Lung (tissue), 12 donors: ENCODE measurements around the gene TNS4. TPM values are rescaled to one million over a fixed set of nuclear protein-coding genes. Genes with fewer than 3 reads are reported as not detected.

Source experiments
- ATAC-seq: fragments of 200-7000 bp; cut with Tn5 transposase; one replicate; pipeline ENCODE4 v1.9.1; 2020; ENCODE audit warnings: moderate number of reproducible peaks; ENCODE audit not compliant: insufficient read depth, low FRiP score
- DNase-seq, 3 donors: peaks; one replicate each; pipeline ENCODE4 v3.0.0-alpha.2; 2013 to 2017
- H3K27ac ChIP-seq, 2 donors: one replicate each; pipeline ENCODE4 v1.5.1; 2013; ENCODE audit warnings: mild to moderate bottlenecking in 2 of 2, moderate library complexity in 2 of 2, control low read depth in 1 of 2, inconsistent platforms in 1 of 2, low read depth in 1 of 2, low read length in 1 of 2
- H3K27me3 ChIP-seq, 3 donors: one replicate each; pipeline ENCODE4 v1.5.1; 2013; ENCODE audit warnings: low read length in 2 of 3; ENCODE audit not compliant: control insufficient read depth in 3 of 3, insufficient read depth in 3 of 3
- H3K36me3 ChIP-seq, 4 donors: one replicate each; pipeline ENCODE4 v1.5.1; 2013; ENCODE audit warnings: low read length in 4 of 4, mild to moderate bottlenecking in 1 of 4, moderate library complexity in 1 of 4; ENCODE audit not compliant: control insufficient read depth in 4 of 4, insufficient read depth in 4 of 4
- H3K4me1 ChIP-seq, 5 donors: one replicate each; pipeline ENCODE4 v1.5.1; 2013; ENCODE audit warnings: low read length in 5 of 5, mild to moderate bottlenecking in 2 of 5, moderate library complexity in 1 of 5; ENCODE audit not compliant: control insufficient read depth in 5 of 5, insufficient read depth in 5 of 5
- H3K4me3 ChIP-seq: one replicate; pipeline ENCODE4 v1.5.1; 2013; ENCODE audit warnings: mild to moderate bottlenecking, control low read depth, moderate library complexity
- H3K9ac ChIP-seq, 2 donors: one replicate each; pipeline ENCODE4 v1.5.1; 2013; ENCODE audit warnings: low read length in 2 of 2, control low read depth in 1 of 2; ENCODE audit not compliant: insufficient read depth in 1 of 2
- H3K9me3 ChIP-seq, 4 donors: one replicate each; pipeline ENCODE4 v1.5.1; 2013; ENCODE audit warnings: low read length in 3 of 4, mild to moderate bottlenecking in 1 of 4, moderate library complexity in 1 of 4; ENCODE audit not compliant: control insufficient read depth in 4 of 4, insufficient read depth in 3 of 4
- CTCF ChIP-seq: IDR thresholded peaks from 2 replicates; pipeline ENCODE4 v1.5.1; 2012; ENCODE audit warnings: mild to moderate bottlenecking; ENCODE audit errors: control extremely low read depth, extremely low read depth
- WGBS, 2 donors: extraction: QIAGEN DNeasy Blood & Tissue Kit; methylation state at CpG; one replicate each; pipeline ENCODE4 v1.1.7; 2013; 5-methylcytosine and 5-hydroxymethylcytosine counted together
- polyA plus RNA-seq, 2 donors: library from polyadenylated mRNA; stranded (reverse); fragments of 200-250 nt; gene quantifications; one replicate each; pipeline ENCODE4 v1.2.1, GENCODE V29; 2013
- total RNA-seq, 2 donors: library from RNA; depleted of rRNA in 1 of 2; stranded (reverse); fragments of >200 nt in 1 of 2; gene quantifications; one replicate each; pipeline ENCODE4 v1.2.1, GENCODE V29; 2014 to 2021
- donor health status: control.
- donor health status: control.
- donor health status: Bipolar disorder and iron deficiency.
- donor health status: healthy.
- donor health status: DM: yes; HTN: yes; CAD: no.

Gene TNS4
- total and polyA plus RNA-seq, 4 donors = 0.17 to 6.8 (median 2.2) TPM

GRCh38 chr17:40526668-40527067 is 25.2 kb upstream of the TNS4 start:
- H3K9me3 ChIP-seq = peaks cover 0 to 3% (median 0%) of the 10 kb centered on the region in 4 donors
- H3K9ac ChIP-seq = no peak overlapping the region
- ATAC-seq (no peak), DNase-seq (no peak)
- H3K4me1 ChIP-seq = peaks cover 0 to 2% (median 0%) of the 10 kb centered on the region in 5 donors
- H3K36me3 ChIP-seq = no peaks in the 10 kb centered on the region
- WGBS, 2 donors = 67 to 74% methylated on average over 5 of the region's 5 CpGs
- TF ChIP-seq CTCF = no peak
- H3K27ac ChIP-seq = no peak overlapping the region
- no peaks in the 10 kb centered on the region for H3K27me3 ChIP-seq
- no peak overlapping the region for H3K4me3 ChIP-seq

GRCh38 chr17:40525294-40525693 is 23.9 kb upstream of the TNS4 start:
- no peak for TF ChIP-seq CTCF
- 92 to 100% methylated on average over 1 of the region's 1 CpG for WGBS, 2 donors
- no peak overlapping the region for H3K4me3 ChIP-seq

GRCh38 chr17:40524243-40524965 is 23.0 kb upstream of the TNS4 start:
- Histone ChIP-seq H3K4me1 (peaks cover 0 to 3% (median 0%) of the 10 kb centered on the region in 5 donors), H3K36me3 (no peaks in the 10 kb centered on the region), H3K27ac (no peak overlapping the region), H3K9ac (no peak overlapping the region), H3K4me3 (no peak overlapping the region), H3K9me3 (peaks cover 0 to 3% (median 0%) of the 10 kb centered on the region in 4 donors), H3K27me3 (no peaks in the 10 kb centered on the region)
- DNase-seq = no peak
- WGBS, 2 donors = 65 to 67% methylated on average over 3 of the region's 3 CpGs
- ATAC-seq = no peak
- no peak for TF ChIP-seq CTCF

More at GRCh38 chr17:40525294-40525693, 23.9 kb upstream of the TNS4 start:
- Histone ChIP-seq H3K9ac (no peak overlapping the region), H3K27ac (no peak overlapping the region), H3K9me3 (peaks cover 0 to 3% (median 0%) of the 10 kb centered on the region in 4 donors), H3K4me1 (peaks cover 0 to 3% (median 0%) of the 10 kb centered on the region in 5 donors), H3K36me3 (no peaks in the 10 kb centered on the region), H3K27me3 (no peaks in the 10 kb centered on the region)
- DNase-seq (no peak), ATAC-seq (no peak)
